GM12878 (cell line): ENCODE results near the gene PPP1R10. TPM values are rescaled to one million over a fixed set of nuclear protein-coding genes. Genes with fewer than 3 reads are reported as not detected.

Source experiments
- ATAC-seq: fragments of 200-7000 bp; cut with Tn5 transposase; 3 replicates; pipeline ENCODE4 v1.9.1; 2020; ENCODE audit warnings: mild to moderate bottlenecking, moderate library complexity
- BruUV-seq: library from RNA; stranded (reverse); fragments of 400-500 nt; replicated peaks from 2 replicates; lab custom pipeline; 2021; lab: Mats Ljungman, UMichigan
- CTCF ChIA-PET: fragments of 300-600 bp; sonication (Branson Sonifier 250); formaldehyde crosslinking; extraction: SDS; loops from one replicate; lab custom pipeline; 2021; ENCODE audit warnings: inconsistent platforms; lab: Yijun Ruan, JAX
- POLR2A ChIA-PET: fragments of 350-600 bp; formaldehyde crosslinking; extraction: SDS; loops from one replicate; lab custom pipeline; 2021; ENCODE audit warnings: inconsistent platforms; lab: Charles Lee
- RAD21 ChIA-PET: fragments of 300-600 bp; sonication (Branson Sonifier 250); formaldehyde crosslinking; loops from one replicate; lab custom pipeline; 2023; ENCODE audit warnings: antibody characterized with exemption; ENCODE audit not compliant: unreplicated experiment; lab: Charles Lee
- SMC1A ChIA-PET: fragments of 300-600 bp; sonication (Branson Sonifier 250); formaldehyde crosslinking; loops from one replicate; lab custom pipeline; 2023; ENCODE audit not compliant: unreplicated experiment, uncharacterized antibody; lab: Charles Lee
- DNase-seq: peaks from one replicate; pipeline ENCODE4 v3.0.0-alpha.2; 2011; ENCODE audit warnings: low read depth, low spot score
- FAIRE-seq: peaks from 3 replicates; lab custom pipeline; 2011; peaks lifted over from hg19 to GRCh38; lab: Jason Lieb, UNC
- H2AFZ ChIP-seq: 2 replicates; pipeline ENCODE4 v1.6.0; 2011; ENCODE audit warnings: low read depth, low read length, control low read depth; ENCODE audit not compliant: control insufficient read depth
- H3K27ac ChIP-seq: 2 replicates; pipeline ENCODE4 v1.5.1; 2011; ENCODE audit warnings: control low read depth; ENCODE audit not compliant: control insufficient read depth, insufficient read depth
- H3K27me3 ChIP-seq, 2 experiments: replicated peaks in 1 of 2; 2 replicates each; pipeline versions ENCODE4 v1.6.0 to v1.6.1; 2011; ENCODE audit warnings: low read length in 1 of 2; ENCODE audit not compliant: control insufficient read depth in 2 of 2, insufficient read depth in 2 of 2
- H3K36me3 ChIP-seq, 2 experiments: 2 replicates each; pipeline ENCODE4 v1.5.1; 2011; ENCODE audit warnings: low read length in 1 of 2; ENCODE audit not compliant: control insufficient read depth in 2 of 2, insufficient read depth in 2 of 2
- H3K4me1 ChIP-seq: 2 replicates; pipeline ENCODE4 v1.6.1; 2011; ENCODE audit warnings: mild to moderate bottlenecking, low read length, moderate library complexity, mixed read lengths; ENCODE audit not compliant: control insufficient read depth, insufficient read depth
- H3K4me2 ChIP-seq: 2 replicates; pipeline ENCODE4 v1.6.0; 2011; ENCODE audit warnings: control low read depth; ENCODE audit not compliant: control insufficient read depth, insufficient read depth
- H3K4me3 ChIP-seq: fragments of 200-600 bp; sonication (generic); 2 replicates; pipeline ENCODE4 v1.5.1; 2016
- H3K79me2 ChIP-seq: 2 replicates; pipeline ENCODE4 v1.6.0; 2011; ENCODE audit warnings: low read length; ENCODE audit not compliant: control insufficient read depth, insufficient read depth
- H3K9ac ChIP-seq: 2 replicates; pipeline ENCODE4 v1.8.0; 2011; ENCODE audit warnings: low read length, control low read depth, mixed read lengths; ENCODE audit not compliant: control insufficient read depth, insufficient read depth
- H3K9me3 ChIP-seq: replicated peaks from 3 replicates; pipeline ENCODE4 v1.5.1; 2011; ENCODE audit warnings: mild to moderate bottlenecking, low read length; ENCODE audit not compliant: control insufficient read depth, insufficient read depth
- H4K20me1 ChIP-seq: 2 replicates; pipeline ENCODE4 v1.6.0; 2011; ENCODE audit not compliant: control insufficient read depth, insufficient read depth
- BHLHE40 ChIP-seq, 2 experiments: fragments of 450-650 bp in 1 of 2; IDR thresholded peaks; 2 replicates each; pipeline ENCODE4 v1.6.1; 2011 to 2017; ENCODE audit warnings: low read depth in 2 of 2, borderline replicate concordance in 1 of 2, improper control_type of control experiment in 1 of 2, low read length in 1 of 2, mild to moderate bottlenecking in 1 of 2
- CREB1 ChIP-seq: IDR thresholded peaks from 2 replicates; pipeline ENCODE4 v1.6.1; 2012; ENCODE audit warnings: low read depth, mild to moderate bottlenecking, inconsistent platforms
- IKZF1 ChIP-seq: fragments of 450-650 bp; conservative IDR thresholded peaks from 2 replicates; pipeline ENCODE4 v1.6.1; 2017; ENCODE audit warnings: antibody characterized with exemption, mild to moderate bottlenecking
- JUNB ChIP-seq: IDR thresholded peaks from 2 replicates; pipeline ENCODE4 v1.6.1; 2016; ENCODE audit warnings: antibody characterized with exemption, mild to moderate bottlenecking
- NR2C1 ChIP-seq: fragments of 450-650 bp; IDR thresholded peaks from 2 replicates; pipeline ENCODE4 v1.6.1; 2017; ENCODE audit warnings: antibody characterized with exemption, mild to moderate bottlenecking, moderate library complexity
- NRF1 ChIP-seq: conservative IDR thresholded peaks from 2 replicates; pipeline ENCODE4 v1.6.1; 2011; ENCODE audit warnings: mild to moderate bottlenecking, low read depth, low read length, improper control_type of control experiment
- TAF1 ChIP-seq: IDR thresholded peaks from 2 replicates; pipeline ENCODE4 v1.6.1; 2011; ENCODE audit warnings: mild to moderate bottlenecking, low read depth, low read length, borderline replicate concordance
- YY1 ChIP-seq: IDR thresholded peaks from 2 replicates; pipeline ENCODE4 v1.6.1; 2011; ENCODE audit warnings: low read depth, mild to moderate bottlenecking, low read length
- WGBS: methylation state at CpG from one replicate; pipeline ENCODE4 v1.1.6; 2016; ENCODE audit warnings: low lambda C conversion rate; ENCODE audit not compliant: insufficient replicate concordance, insufficient coverage; ENCODE audit errors: missing lambda C conversion rate; 5-methylcytosine and 5-hydroxymethylcytosine counted together
- in situ Hi-C: fragments of 300-500 bp; cut with MboI; formaldehyde crosslinking; loops from 9 replicates; pipeline ENCODE4 v1.14.3; 2018; ENCODE audit warnings: mixed read lengths
- intact Hi-C: fragments of 100-400 bp; cut with micrococcal nuclease; formaldehyde crosslinking; loops from one replicate; pipeline ENCODE4 v1.14.2; 2022; ENCODE audit not compliant: unreplicated experiment
- polyA plus RNA-seq, 11 experiments: library from polyadenylated mRNA; depleted of rRNA in 4 of 11; unstranded in 6 of 11; stranded (reverse) in 5 of 11; fragments of >200 nt; fragmentation: Nextera tagmentation in 4 of 11; fragmentation: Illumina TruSeq in 1 of 11; extraction: Ambion mirVana in 4 of 11; extraction: Trizol in 1 of 11; gene quantifications; 1 replicate in 1 of 11; 2 replicates in 10 of 11; pipeline versions ENCODE4 v1.2.1 to v1.2.3, GENCODE V29; 2011 to 2016; ENCODE audit warnings: inconsistent platforms in 2 of 11, missing spikeins in 2 of 11, low read depth in 1 of 11
- total RNA-seq, 4 experiments: library from RNA; depleted of rRNA in 3 of 4; stranded (reverse); fragments of >200 nt in 3 of 4; fragmentation: Illumina TruSeq in 1 of 4; extraction: Trizol in 1 of 4; gene quantifications; 2 replicates each; pipeline versions ENCODE4 v1.2.1 to v1.2.3, GENCODE V29; 2013 to 2021
- TF ChIP-seq, protein P1 (sequence below): fragments of 450-650 bp; IDR thresholded peaks from 2 replicates; pipeline ENCODE4 v1.6.1; 2016; ENCODE audit warnings: mild to moderate bottlenecking
- TF ChIP-seq, protein P2 (sequence below): fragments of 450-650 bp; IDR thresholded peaks from 2 replicates; pipeline ENCODE4 v1.6.1; 2018; ENCODE audit warnings: mild to moderate bottlenecking, low read depth, moderate library complexity; ENCODE audit not compliant: partially characterized antibody
- TF ChIP-seq, protein P3 (sequence below): fragments of 450-650 bp; IDR thresholded peaks from 2 replicates; pipeline ENCODE4 v1.6.1; 2017; ENCODE audit warnings: antibody characterized with exemption, mild to moderate bottlenecking, moderate library complexity

PPP1R10 gene
- total and polyA plus RNA-seq, 10 of the 15 experiments (the other 5 are each of a cell fraction or from before 2014, with no cell fraction given) = 11.3 to 83.8 (median 41.2) TPM

DNA sequence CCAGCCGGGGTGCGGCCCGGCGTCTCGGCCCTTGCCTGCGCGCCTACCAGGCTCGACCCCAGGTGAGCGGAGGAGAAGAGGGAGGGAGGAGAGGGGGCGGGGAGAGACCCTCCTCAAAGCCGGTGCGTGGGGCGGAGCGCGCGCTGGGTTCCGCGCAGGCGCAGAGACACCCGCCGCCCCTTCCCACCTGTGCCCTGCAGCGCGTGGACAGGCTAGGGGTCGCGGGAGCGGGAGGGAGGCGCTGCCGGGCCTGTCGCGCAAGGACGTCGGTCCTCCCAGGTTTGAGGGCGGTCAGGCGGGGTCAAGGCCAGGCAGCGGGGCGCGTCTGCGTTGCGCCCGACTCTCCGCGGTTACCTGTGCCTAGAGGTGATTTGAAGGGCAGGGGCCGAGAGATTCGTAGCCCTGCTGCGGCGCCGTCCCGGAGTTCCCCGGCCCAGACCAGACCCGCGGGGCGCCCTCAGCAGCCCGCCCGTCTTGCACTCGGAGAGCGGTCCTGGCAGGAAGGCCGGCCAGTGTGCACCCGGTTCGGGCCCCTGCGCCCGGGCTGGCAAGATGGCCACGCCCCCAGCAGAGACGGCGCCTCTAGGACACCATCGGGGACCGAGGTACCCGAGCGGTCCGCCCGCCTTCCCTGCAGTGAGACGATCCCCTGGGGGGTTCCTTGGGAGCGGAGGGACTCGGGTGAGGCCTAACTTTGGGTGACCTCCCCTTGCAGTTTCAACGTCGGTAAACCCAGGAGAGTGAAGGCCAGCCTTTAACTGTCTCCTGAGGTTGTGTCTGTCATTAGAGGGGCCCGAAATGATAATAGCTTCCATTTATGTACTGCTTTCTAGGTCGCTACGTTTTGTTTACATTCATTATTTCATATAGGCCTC is 30.4 kb upstream of the PPP1R10 start (continued):
- TF ChIP-seq YY1 (peak; percentile 86), TAF1 (no peak), IKZF1 (peak; percentile 70), BHLHE40 (IDR thresholded peaks at IDR 0.05; ENCODE audit: borderline replicate concordance in 1 of 2, low read depth in 2 of 2, low read length in 1 of 2) (no peak; a peak in 1 of 4 replicates), CREB1 (peak; percentile 5; the same call in 1 of the 2 replicates), NR2C1 (peak; percentile 27; the same call in 1 of the 2 replicates)
- TF ChIP-seq, protein P1, sequence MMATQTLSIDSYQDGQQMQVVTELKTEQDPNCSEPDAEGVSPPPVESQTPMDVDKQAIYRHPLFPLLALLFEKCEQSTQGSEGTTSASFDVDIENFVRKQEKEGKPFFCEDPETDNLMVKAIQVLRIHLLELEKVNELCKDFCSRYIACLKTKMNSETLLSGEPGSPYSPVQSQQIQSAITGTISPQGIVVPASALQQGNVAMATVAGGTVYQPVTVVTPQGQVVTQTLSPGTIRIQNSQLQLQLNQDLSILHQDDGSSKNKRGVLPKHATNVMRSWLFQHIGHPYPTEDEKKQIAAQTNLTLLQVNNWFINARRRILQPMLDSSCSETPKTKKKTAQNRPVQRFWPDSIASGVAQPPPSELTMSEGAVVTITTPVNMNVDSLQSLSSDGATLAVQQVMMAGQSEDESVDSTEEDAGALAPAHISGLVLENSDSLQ = 0 out of 2 replicates have a peak, but pooled peaks have one; percentile 14

DNA sequence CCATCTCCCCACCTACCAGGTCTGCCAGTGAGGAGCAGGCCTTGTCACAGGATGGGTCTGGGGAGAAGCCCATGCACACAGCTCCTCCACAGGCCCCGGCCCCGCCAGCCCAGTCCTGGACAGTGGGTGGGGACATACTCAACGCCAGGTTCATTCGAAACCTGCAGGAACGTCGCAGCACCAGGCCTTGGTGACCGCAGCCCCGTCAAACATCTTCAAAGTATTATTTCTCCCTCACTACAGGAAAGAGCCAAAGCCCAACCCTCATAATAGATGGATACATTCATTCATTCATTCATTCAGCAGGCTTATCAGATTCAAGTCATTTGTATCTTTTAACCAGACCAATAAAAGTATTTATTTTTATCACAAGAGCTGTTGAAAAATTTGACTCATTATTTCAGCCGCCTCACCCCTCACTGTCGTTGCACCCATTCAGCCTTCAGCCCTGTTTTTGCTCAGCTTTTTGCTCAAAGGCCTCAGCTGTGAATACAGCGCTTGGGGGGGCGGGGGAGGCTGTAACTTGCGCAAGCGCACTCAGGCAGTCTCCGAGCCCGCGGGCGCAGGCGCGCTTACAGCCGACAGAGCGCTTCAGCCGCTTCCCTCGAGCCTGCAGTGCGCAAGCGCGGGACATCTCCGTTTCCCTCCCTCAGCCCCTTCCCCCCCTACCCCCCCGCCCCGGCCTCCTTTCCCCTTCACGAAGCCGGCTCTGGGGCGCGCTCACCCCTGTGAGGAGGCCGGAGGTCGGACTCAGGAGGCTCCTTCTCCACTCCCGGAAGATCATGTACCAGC is 29.6 kb upstream of the PPP1R10 start, which contains the start of gene C6orf136:
C6orf136 (plus strand) TSS at position 684 of the 792 bp plus-strand sequence; CDS start at position 783, 99 bp downstream.
- peak within 1 kb of the TSS; percentile 93 for H2AFZ ChIP-seq
- ChIA-PET POLR2A (interaction anchor here (0.5 to 1.2 kb wide), 9 partner anchors 14 to 800 kb away, joined by 3 to 10 read pairs (median 4); partner anchors contain the start of genes MRPS18B and PPP1R10), SMC1A (interaction anchor here (0.7 to 1.6 kb wide), 2 partner anchors 28 to 32 kb away, joined by 4 to 5 read pairs; no protein-coding TSS in a partner anchor), RAD21 (interaction anchor here (0.8 kb wide), 1 partner anchor 33 kb away, joined by 3 read pairs; no protein-coding TSS in a partner anchor), CTCF (interaction anchor here (1.2 kb wide), 1 partner anchor 26 kb away, joined by 6 read pairs; the partner anchor contains the start of gene DHX16)
- 25% methylated on average over 23 of the region's 37 CpGs for WGBS
- peaks cover 16% of the 10 kb centered on the region for H3K79me2 ChIP-seq
- H3K9ac ChIP-seq = peak within 1 kb of the TSS; percentile 88
- H3K4me2 ChIP-seq = peak within 1 kb of the TSS; percentile 82
- no peaks in the 10 kb centered on the region for H4K20me1 ChIP-seq
- in situ Hi-C loops (no loop called here), intact Hi-C loops (loop anchor here (2.0 kb wide), 1 partner anchor 26 kb away; the partner anchor contains the start of gene DHX16)
- peak; percentile 88 for ATAC-seq
- H3K27ac ChIP-seq = peak within 1 kb of the TSS; percentile 87
- peak within 1 kb of the TSS; percentile 77 for H3K4me3 ChIP-seq
- FAIRE-seq = peak; percentile 81
- no peaks in the 10 kb centered on the region for H3K9me3 ChIP-seq
- TSS peak; percentile 68 for BruUV-seq
- peaks cover 2% of the 10 kb centered on the region; the same call in 1 of the 2 replicates for H3K4me1 ChIP-seq
- DNase-seq = peak; percentile 75
- no peaks in the 10 kb centered on the region; a peak in 2 of 4 replicates for H3K36me3 ChIP-seq
- no peaks in the 10 kb centered on the region for H3K27me3 ChIP-seq
- TF ChIP-seq JUNB (no peak), IKZF1 (peak; percentile 87), NRF1 (peak; percentile 94)
- TF ChIP-seq, protein P2, sequence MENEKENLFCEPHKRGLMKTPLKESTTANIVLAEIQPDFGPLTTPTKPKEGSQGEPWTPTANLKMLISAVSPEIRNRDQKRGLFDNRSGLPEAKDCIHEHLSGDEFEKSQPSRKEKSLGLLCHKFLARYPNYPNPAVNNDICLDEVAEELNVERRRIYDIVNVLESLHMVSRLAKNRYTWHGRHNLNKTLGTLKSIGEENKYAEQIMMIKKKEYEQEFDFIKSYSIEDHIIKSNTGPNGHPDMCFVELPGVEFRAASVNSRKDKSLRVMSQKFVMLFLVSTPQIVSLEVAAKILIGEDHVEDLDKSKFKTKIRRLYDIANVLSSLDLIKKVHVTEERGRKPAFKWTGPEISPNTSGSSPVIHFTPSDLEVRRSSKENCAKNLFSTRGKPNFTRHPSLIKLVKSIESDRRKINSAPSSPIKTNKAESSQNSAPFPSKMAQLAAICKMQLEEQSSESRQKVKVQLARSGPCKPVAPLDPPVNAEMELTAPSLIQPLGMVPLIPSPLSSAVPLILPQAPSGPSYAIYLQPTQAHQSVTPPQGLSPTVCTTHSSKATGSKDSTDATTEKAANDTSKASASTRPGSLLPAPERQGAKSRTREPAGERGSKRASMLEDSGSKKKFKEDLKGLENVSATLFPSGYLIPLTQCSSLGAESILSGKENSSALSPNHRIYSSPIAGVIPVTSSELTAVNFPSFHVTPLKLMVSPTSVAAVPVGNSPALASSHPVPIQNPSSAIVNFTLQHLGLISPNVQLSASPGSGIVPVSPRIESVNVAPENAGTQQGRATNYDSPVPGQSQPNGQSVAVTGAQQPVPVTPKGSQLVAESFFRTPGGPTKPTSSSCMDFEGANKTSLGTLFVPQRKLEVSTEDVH = no peak
- TF ChIP-seq, protein P3, sequence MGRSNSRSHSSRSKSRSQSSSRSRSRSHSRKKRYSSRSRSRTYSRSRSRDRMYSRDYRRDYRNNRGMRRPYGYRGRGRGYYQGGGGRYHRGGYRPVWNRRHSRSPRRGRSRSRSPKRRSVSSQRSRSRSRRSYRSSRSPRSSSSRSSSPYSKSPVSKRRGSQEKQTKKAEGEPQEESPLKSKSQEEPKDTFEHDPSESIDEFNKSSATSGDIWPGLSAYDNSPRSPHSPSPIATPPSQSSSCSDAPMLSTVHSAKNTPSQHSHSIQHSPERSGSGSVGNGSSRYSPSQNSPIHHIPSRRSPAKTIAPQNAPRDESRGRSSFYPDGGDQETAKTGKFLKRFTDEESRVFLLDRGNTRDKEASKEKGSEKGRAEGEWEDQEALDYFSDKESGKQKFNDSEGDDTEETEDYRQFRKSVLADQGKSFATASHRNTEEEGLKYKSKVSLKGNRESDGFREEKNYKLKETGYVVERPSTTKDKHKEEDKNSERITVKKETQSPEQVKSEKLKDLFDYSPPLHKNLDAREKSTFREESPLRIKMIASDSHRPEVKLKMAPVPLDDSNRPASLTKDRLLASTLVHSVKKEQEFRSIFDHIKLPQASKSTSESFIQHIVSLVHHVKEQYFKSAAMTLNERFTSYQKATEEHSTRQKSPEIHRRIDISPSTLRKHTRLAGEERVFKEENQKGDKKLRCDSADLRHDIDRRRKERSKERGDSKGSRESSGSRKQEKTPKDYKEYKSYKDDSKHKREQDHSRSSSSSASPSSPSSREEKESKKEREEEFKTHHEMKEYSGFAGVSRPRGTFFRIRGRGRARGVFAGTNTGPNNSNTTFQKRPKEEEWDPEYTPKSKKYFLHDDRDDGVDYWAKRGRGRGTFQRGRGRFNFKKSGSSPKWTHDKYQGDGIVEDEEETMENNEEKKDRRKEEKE = no peak
